A549 treated with DMSO at 1 μM for 4 hours (cell line): ENCODE results near the gene CTF1. TPM values are rescaled to one million over a fixed set of nuclear protein-coding genes. Genes with fewer than 3 reads are reported as not detected.

Experiments
- total RNA-seq: library from RNA; stranded (reverse); fragments of 200-300 nt; extraction: Qiagen RNA extraction; gene quantifications from 5 replicates; pipeline ENCODE4 v1.2.3, GENCODE V29; 2022; ENCODE audit warnings: low read depth

CTF1 gene, protein sequence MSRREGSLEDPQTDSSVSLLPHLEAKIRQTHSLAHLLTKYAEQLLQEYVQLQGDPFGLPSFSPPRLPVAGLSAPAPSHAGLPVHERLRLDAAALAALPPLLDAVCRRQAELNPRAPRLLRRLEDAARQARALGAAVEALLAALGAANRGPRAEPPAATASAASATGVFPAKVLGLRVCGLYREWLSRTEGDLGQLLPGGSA
- total RNA-seq = 0.12 to 0.26 TPM (median 0.21 TPM) in 4 of 5 replicates, not detected in the other

DNA sequence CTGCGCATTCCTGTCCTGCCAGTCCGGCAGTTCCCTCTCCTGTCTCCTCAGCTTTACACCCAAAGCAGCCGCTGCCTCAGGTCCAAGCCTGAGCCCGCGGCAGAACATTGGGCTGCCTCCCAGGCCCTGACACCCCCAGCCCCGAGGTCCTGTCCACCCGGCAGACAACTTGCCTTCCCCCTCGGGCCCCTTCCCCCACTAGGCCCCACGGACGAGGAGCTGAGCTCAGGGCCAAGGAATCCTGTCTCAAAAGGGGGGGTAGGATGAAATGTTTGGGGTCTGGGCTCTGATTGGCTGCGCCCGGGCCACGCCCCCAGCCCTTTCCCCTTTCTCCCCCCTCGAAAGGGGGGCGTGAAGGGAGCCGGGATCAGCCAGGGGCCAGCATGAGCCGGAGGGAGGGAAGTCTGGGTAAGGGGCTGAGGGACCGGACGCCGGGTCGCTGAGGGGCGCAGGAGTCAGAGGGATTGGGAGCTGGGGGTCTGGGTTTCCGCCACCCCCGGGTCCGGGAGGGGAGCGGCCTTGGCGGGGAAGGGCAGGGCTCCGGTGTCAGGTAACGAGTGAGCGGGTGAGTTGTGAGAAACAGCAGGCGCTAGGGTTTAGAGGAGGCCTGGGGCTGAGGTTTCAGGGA is at the start of gene CTF1:
Gene CTF1, plus strand, starts transcription at position 354 of the 628 bp plus-strand sequence. Its CDS starts 30 bp downstream, at position 384.

DNA sequence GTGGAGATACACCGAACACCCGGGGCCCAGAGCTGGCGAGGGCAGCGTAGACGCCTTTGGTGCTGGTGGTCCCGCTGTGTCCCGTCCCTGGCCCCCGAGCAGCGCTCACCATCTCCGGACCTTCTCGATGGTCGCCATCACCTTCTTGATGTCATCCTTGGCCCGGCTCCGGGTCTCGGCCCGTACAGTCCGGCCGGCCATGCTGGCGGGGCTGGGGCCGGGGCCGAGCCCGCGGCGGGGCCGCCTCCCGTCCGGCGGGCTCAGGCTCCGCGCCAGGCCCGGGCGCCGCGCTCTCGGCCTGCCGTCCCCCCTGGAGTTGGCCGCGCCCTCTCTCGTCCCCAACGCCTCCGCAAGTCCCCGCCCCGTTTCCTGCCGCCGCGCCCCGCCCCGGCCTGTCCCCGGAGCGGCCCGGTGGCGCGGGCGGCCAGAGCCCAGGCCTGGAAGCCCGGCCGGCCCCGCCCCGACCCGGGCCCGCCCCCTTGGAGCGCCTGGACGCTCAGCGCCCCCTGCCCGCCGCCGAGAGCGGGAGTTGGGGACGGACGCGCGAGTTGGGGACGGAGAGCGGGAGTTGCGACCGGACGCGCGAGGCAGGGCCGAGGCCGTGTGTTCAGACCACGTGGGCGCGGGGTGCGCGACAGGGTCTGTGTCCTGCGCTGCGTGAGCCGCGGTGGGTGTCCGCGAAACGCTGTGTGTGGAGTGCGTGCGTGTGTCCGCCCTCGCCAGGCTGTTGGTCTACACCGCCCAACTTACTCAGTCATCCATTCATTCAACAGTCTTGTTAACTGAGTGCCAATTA is 2.5 kb upstream of the CTF1 start, which contains the start of gene BCL7C:
Gene BCL7C, minus strand, starts transcription at position 334 of the 796 bp plus-strand sequence. Its CDS starts 133 bp downstream, at position 201.

DNA sequence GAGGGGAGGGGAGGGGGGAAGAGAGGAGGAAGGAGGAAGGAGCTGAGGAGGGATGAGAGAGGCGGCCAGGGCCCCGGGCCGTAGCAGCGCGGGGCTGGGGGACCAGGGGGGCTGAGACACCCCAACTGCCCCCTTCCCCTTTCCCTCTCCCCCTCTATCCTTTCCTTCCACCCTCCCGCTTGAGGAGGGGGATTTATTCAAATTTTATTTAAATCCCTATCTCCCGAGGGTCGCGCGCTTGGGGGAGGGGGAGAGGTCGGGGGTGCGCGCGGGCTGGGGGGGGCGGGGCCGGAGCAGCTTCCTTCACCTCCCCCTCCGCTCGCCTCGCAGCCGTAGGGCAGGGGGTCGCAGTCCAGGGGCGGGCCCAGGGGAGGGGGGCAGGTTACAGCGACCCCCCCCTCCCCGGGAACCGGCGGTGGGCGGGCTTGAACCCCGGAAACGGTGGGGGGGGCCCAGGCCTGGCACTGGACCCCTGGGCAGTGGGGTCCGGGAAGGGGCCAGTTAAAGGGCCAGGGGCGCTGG is 27.2 kb downstream of the CTF1 start, which contains the start of gene FBXL19:
Gene FBXL19, plus strand, starts transcription at position 19 of the 522 bp plus-strand sequence. CDS start 2,183 bp downstream, outside the sequence.

DNA sequence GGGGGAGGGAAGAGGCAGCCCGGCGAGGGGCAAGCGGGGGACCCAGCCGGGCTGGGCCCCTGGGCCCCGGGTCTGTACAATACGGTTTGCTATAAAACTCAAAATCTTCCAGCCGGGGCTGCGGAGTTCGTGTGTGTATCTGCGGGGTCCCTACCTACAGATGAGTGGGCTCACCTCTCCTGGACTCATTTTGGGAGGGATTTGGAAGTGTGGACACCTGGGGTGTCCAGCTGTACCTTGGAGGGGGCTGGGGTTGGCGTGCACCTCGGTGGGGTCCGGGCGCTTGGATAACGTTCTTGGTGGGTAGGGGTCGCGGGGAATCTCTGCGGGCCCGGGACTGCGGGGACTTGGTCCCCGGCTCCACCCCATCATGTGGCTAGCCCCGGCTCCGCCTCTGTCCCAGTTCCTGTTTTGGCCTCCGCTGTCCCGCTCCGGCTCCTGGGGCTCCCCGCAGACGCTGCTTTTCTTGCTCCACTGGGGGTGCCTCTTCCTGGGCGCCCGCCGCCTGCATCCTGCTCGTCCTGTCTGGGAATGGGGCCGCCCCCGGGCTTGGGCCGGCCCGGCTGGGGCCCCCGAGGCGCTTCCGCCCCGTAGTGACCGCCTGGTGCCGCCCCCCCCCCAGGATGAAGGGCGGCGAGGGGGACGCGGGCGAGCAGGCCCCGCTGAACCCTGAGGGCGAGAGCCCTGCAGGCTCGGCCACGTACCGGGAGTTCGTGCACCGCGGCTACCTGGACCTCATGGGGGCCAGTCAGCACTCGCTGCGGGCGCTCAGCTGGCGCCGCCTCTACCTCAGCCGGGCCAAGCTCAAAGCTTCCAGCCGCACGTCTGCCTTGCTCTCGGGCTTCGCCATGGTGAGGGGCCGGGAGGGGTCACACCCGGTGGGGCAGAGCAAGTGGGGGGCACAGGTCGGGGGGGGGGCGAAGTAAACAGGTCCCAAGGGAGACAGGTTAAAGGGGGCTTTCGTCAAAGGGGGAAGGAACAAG is 52.5 kb downstream of the CTF1 start, which contains the start of gene ORAI3:
Gene ORAI3, plus strand, starts transcription at position 402 of the 983 bp plus-strand sequence. Its CDS starts 222 bp downstream, at position 624.

Other genes starting within 250 kb of the CTF1 start
- 17.7 to 27.0 TPM (median 23.7 TPM) in 5 replicates for gene PRR14, start 245.7 kb upstream of the CTF1 start, total RNA-seq
- 33.6 to 48.2 TPM (median 42.9 TPM) in 5 replicates for gene FBRS, start 238.2 kb upstream of the CTF1 start, total RNA-seq
- 16.5 to 36.0 TPM (median 27.7 TPM) in 5 replicates for gene SRCAP, start 197.4 kb upstream of the CTF1 start, total RNA-seq
- 20.6 to 29.8 TPM (median 23.1 TPM) in 5 replicates for gene PHKG2, start 148.2 kb upstream of the CTF1 start, total RNA-seq
- 6.9 to 9.1 TPM (median 8.2 TPM) in 5 replicates for gene CFAP119, start 134.6 kb upstream of the CTF1 start, total RNA-seq
- 63.7 to 91.5 TPM (median 86.1 TPM) in 5 replicates for gene RNF40, start 134.3 kb upstream of the CTF1 start, total RNA-seq
- gene ZNF629, start 109.4 kb upstream of the CTF1 start, total RNA-seq = 15.6 to 23.9 TPM (median 17.6 TPM) in 5 replicates
- 24.4 to 38.8 TPM (median 34.4 TPM) in 5 replicates for gene BCL7C, start 2.5 kb upstream of the CTF1 start, total RNA-seq
- 12.1 to 25.6 TPM (median 20.3 TPM) in 5 replicates for gene FBXL19, start 27.0 kb downstream of the CTF1 start, total RNA-seq
- gene ORAI3, start 52.5 kb downstream of the CTF1 start, total RNA-seq = 12.5 to 15.3 TPM (median 13.2 TPM) in 5 replicates
- gene SETD1A, start 61.1 kb downstream of the CTF1 start, total RNA-seq = 19.1 to 23.3 TPM (median 20.8 TPM) in 5 replicates
- gene HSD3B7, start 88.6 kb downstream of the CTF1 start, total RNA-seq = 12.8 to 14.8 TPM (median 13.7 TPM) in 5 replicates
- gene STX1B, start 114.0 kb downstream of the CTF1 start, total RNA-seq = 1.6 to 2.1 TPM (median 1.8 TPM) in 5 replicates
- 62.0 to 75.6 TPM (median 68.6 TPM) in 5 replicates for gene STX4, start 136.9 kb downstream of the CTF1 start, total RNA-seq
- gene ZNF668, start 177.6 kb downstream of the CTF1 start, total RNA-seq = 12.1 to 21.7 TPM (median 16.0 TPM) in 5 replicates
- 10.3 to 13.0 TPM (median 11.6 TPM) in 5 replicates for gene ZNF646, start 177.8 kb downstream of the CTF1 start, total RNA-seq
- 1.3 to 2.1 TPM (median 1.6 TPM) in 5 replicates for gene PRSS53, start 192.3 kb downstream of the CTF1 start, total RNA-seq
- 102 to 138 TPM (median 128 TPM) in 5 replicates for gene VKORC1, start 198.2 kb downstream of the CTF1 start, total RNA-seq
- 37.7 to 50.5 TPM (median 42.3 TPM) in 5 replicates for gene BCKDK, start 211.8 kb downstream of the CTF1 start, total RNA-seq
- gene KAT8, start 221.1 kb downstream of the CTF1 start, total RNA-seq = 33.6 to 39.8 TPM (median 37.9 TPM) in 5 replicates
- gene PRSS8, start 239.1 kb downstream of the CTF1 start, total RNA-seq = 0.18 to 0.35 TPM (median 0.26 TPM) in 5 replicates